H1 (cell line): ENCODE data around the gene OR8K5. TPM values are rescaled to one million over a fixed set of nuclear protein-coding genes. Genes with fewer than 3 reads are reported as not detected.

Experiments
- CTCF ChIA-PET: fragments of 300-600 bp; sonication (Branson Sonifier 250); formaldehyde crosslinking; loops from one replicate; lab custom pipeline; 2021; ENCODE audit not compliant: partially characterized antibody; lab: Charles Lee
- POLR2A ChIA-PET: fragments of 300-600 bp; sonication (Branson Sonifier 250); formaldehyde crosslinking; loops from one replicate; lab custom pipeline; 2021; ENCODE audit warnings: inconsistent platforms; ENCODE audit not compliant: partially characterized antibody; lab: Charles Lee
- DNase-seq, 2 experiments: peaks; one replicate each; pipeline versions ENCODE4 v3.0.0 to v3.0.0-alpha.2; 2010 to 2022; ENCODE audit warnings: low spot score in 2 of 2, low read depth in 1 of 2, mixed read lengths in 1 of 2
- FAIRE-seq: peaks from 2 replicates; lab custom pipeline; 2011; peaks lifted over from hg19 to GRCh38; lab: Jason Lieb, UNC
- H2AFZ ChIP-seq: 2 replicates; pipeline ENCODE4 v1.8.1; 2012; ENCODE audit warnings: low read length, inconsistent platforms
- H2AK5ac ChIP-seq: 2 replicates; pipeline ENCODE4 v1.6.1; 2013; ENCODE audit warnings: low read depth, low read length
- H2BK120ac ChIP-seq: replicated peaks from 2 replicates; pipeline ENCODE3; 2013; ENCODE audit warnings: low read depth, low read length, inconsistent platforms
- H2BK12ac ChIP-seq: 2 replicates; pipeline ENCODE4 v1.6.1; 2013; ENCODE audit warnings: low read depth, low read length
- H2BK15ac ChIP-seq: 2 replicates; pipeline ENCODE4 v1.6.1; 2013; ENCODE audit warnings: low read length
- H2BK20ac ChIP-seq: 2 replicates; pipeline ENCODE4 v1.6.1; 2013; ENCODE audit warnings: low read length
- H2BK5ac ChIP-seq: 2 replicates; pipeline ENCODE4 v1.6.1; 2013; ENCODE audit warnings: low read depth, low read length
- H3K14ac ChIP-seq: 2 replicates; pipeline ENCODE4 v1.6.1; 2013; ENCODE audit warnings: inconsistent platforms; ENCODE audit not compliant: insufficient read length
- H3K18ac ChIP-seq: 2 replicates; pipeline ENCODE4 v1.6.1; 2013; ENCODE audit warnings: low read length; ENCODE audit errors: extremely low read depth
- H3K23ac ChIP-seq: 2 replicates; pipeline ENCODE4 v1.6.1; 2013; ENCODE audit warnings: inconsistent platforms; ENCODE audit not compliant: insufficient read length
- H3K23me2 ChIP-seq: 2 replicates; pipeline ENCODE4 v1.6.1; 2013; ENCODE audit warnings: low read depth, low read length
- H3K27ac ChIP-seq: 2 replicates; pipeline ENCODE4 v1.6.1; 2011; ENCODE audit warnings: low read depth, low read length, inconsistent platforms
- H3K27me3 ChIP-seq, 4 experiments: replicated peaks in 1 of 4; 1 replicate in 1 of 4; 2 replicates in 3 of 4; pipeline versions ENCODE4 v1.6.1 to v1.8.1; 2011 to 2013; ENCODE audit warnings: low read length in 3 of 4, mild to moderate bottlenecking in 3 of 4, inconsistent platforms in 2 of 4, mixed read lengths in 2 of 4, moderate library complexity in 1 of 4; ENCODE audit not compliant: control insufficient read depth in 3 of 4, insufficient read depth in 3 of 4; ENCODE audit errors: extremely low read depth in 1 of 4
- H3K36me3 ChIP-seq, 4 experiments: 2 replicates each; pipeline versions ENCODE4 v1.6.1 to v1.8.1; 2011 to 2013; ENCODE audit warnings: mild to moderate bottlenecking in 4 of 4, low read length in 3 of 4, moderate library complexity in 2 of 4, control low read depth in 1 of 4, inconsistent platforms in 1 of 4; ENCODE audit not compliant: insufficient read depth in 4 of 4, control insufficient read depth in 2 of 4
- H3K4ac ChIP-seq: replicated peaks from 2 replicates; pipeline ENCODE3; 2013; ENCODE audit warnings: low read length, low read depth, mixed read lengths, inconsistent platforms; ENCODE audit not compliant: insufficient read length
- H3K4me1 ChIP-seq, 4 experiments: replicated peaks in 1 of 4; 1 replicate in 1 of 4; 2 replicates in 3 of 4; pipeline versions ENCODE4 v1.6.1 to v1.8.1; 2011 to 2013; ENCODE audit warnings: low read length in 3 of 4, inconsistent platforms in 2 of 4, mixed read lengths in 1 of 4; ENCODE audit not compliant: insufficient read depth in 4 of 4, control insufficient read depth in 3 of 4
- H3K4me2 ChIP-seq, 2 experiments: 2 replicates each; pipeline versions ENCODE4 v1.6.1 to v1.8.1; 2011 to 2013; ENCODE audit warnings: low read depth in 2 of 2, low read length in 2 of 2, control low read depth in 1 of 2, inconsistent platforms in 1 of 2, mild to moderate bottlenecking in 1 of 2; ENCODE audit not compliant: insufficient read depth in 1 of 2
- H3K4me3 ChIP-seq, 4 experiments: fragments of 200-600, 300-600 bp in 1 of 4; sonication (generic), shearing (Covaris generic), sonication (Bioruptor Twin) in 1 of 4; 2 replicates each; pipeline versions ENCODE4 v1.5.1 to v1.8.1; 2011 to 2016; ENCODE audit warnings: low read length in 4 of 4, low read depth in 3 of 4, control low read depth in 2 of 4, inconsistent platforms in 2 of 4, mild to moderate bottlenecking in 2 of 4, mixed read lengths in 1 of 4, moderate library complexity in 1 of 4; ENCODE audit not compliant: insufficient read depth in 2 of 4; ENCODE audit errors: extremely low read depth in 1 of 4
- H3K56ac ChIP-seq: replicated peaks from 2 replicates; pipeline ENCODE3; 2013; ENCODE audit warnings: low read depth, mild to moderate bottlenecking, mixed read lengths, low read length, inconsistent platforms; ENCODE audit not compliant: insufficient read length
- H3K79me1 ChIP-seq: 2 replicates; pipeline ENCODE4 v1.6.1; 2013; ENCODE audit warnings: low read depth, low read length, control low read depth
- H3K79me2 ChIP-seq, 2 experiments: 2 replicates each; pipeline versions ENCODE4 v1.6.1 to v1.8.1; 2012 to 2013; ENCODE audit warnings: low read length in 2 of 2, mild to moderate bottlenecking in 2 of 2, inconsistent platforms in 1 of 2; ENCODE audit not compliant: insufficient read depth in 2 of 2, control insufficient read depth in 1 of 2
- H3K9ac ChIP-seq, 4 experiments: replicated peaks in 1 of 4; 1 replicate in 1 of 4; 2 replicates in 3 of 4; pipeline versions ENCODE4 v1.6.1 to v1.8.1; 2011 to 2013; ENCODE audit warnings: low read depth in 3 of 4, low read length in 3 of 4, control low read depth in 2 of 4, mild to moderate bottlenecking in 2 of 4, moderate library complexity in 2 of 4, inconsistent platforms in 1 of 4; ENCODE audit errors: extremely low read depth in 1 of 4
- H3K9me3 ChIP-seq, 2 experiments: 2 replicates each; pipeline versions ENCODE4 v1.6.1 to v1.8.1; 2012 to 2013; ENCODE audit warnings: mild to moderate bottlenecking in 2 of 2, moderate library complexity in 2 of 2, control low read depth in 1 of 2, inconsistent platforms in 1 of 2, low read depth in 1 of 2, low read length in 1 of 2, mixed read lengths in 1 of 2; ENCODE audit not compliant: insufficient read depth in 2 of 2
- H4K20me1 ChIP-seq, 2 experiments: replicated peaks in 1 of 2; 2 replicates each; pipeline versions ENCODE3 to v1.8.1; 2011 to 2013; ENCODE audit warnings: inconsistent platforms in 2 of 2, low read length in 2 of 2, mild to moderate bottlenecking in 1 of 2; ENCODE audit not compliant: insufficient read depth in 2 of 2, control insufficient read depth in 1 of 2
- H4K5ac ChIP-seq: 2 replicates; pipeline ENCODE4 v1.6.1; 2013; ENCODE audit warnings: low read length, low read depth, mixed read lengths, inconsistent platforms; ENCODE audit not compliant: insufficient read length
- H4K8ac ChIP-seq: 2 replicates; pipeline ENCODE4 v1.8.0; 2013; ENCODE audit warnings: mild to moderate bottlenecking, moderate library complexity, low read length, inconsistent platforms; ENCODE audit not compliant: insufficient read depth; ENCODE audit errors: extremely low read depth
- H4K91ac ChIP-seq: replicated peaks from 2 replicates; pipeline ENCODE3; 2013; ENCODE audit warnings: low read length, mixed read lengths, inconsistent platforms; ENCODE audit not compliant: insufficient read length
- BCL11A ChIP-seq, 2 experiments: IDR thresholded peaks; one replicate each; pipeline ENCODE4 v1.6.1; 2011; ENCODE audit warnings: low read depth in 2 of 2, low read length in 2 of 2, mild to moderate bottlenecking in 2 of 2
- CTCF ChIP-seq, 3 experiments: IDR thresholded peaks; 1 replicate in 2 of 3; 2 replicates in 1 of 3; pipeline versions ENCODE4 v1.5.1 to v1.6.1; 2011; ENCODE audit warnings: low read length in 3 of 3, mild to moderate bottlenecking in 3 of 3, inconsistent platforms in 2 of 3, low read depth in 1 of 3, moderate library complexity in 1 of 3; ENCODE audit not compliant: insufficient read depth in 1 of 3; ENCODE audit errors: control extremely low read depth in 1 of 3
- JUN ChIP-seq: IDR thresholded peaks from 2 replicates; pipeline ENCODE4 v1.6.1; 2011; ENCODE audit warnings: low read depth, mild to moderate bottlenecking, improper control_type of control experiment, low read length
- KDM4A ChIP-seq: IDR thresholded peaks from one replicate; pipeline ENCODE4 v1.7.1; 2012; ENCODE audit warnings: low read depth, mild to moderate bottlenecking, moderate library complexity, low read length, inconsistent platforms; ENCODE audit not compliant: severe bottlenecking
- SP2 ChIP-seq: IDR thresholded peaks from 2 replicates; pipeline ENCODE4 v1.6.1; 2012; ENCODE audit warnings: mild to moderate bottlenecking, low read length, inconsistent platforms
- TAF7 ChIP-seq: optimal IDR thresholded peaks from 2 replicates; pipeline ENCODE3; 2011; ENCODE audit warnings: low read depth, mild to moderate bottlenecking, inconsistent platforms, low read length, moderate library complexity, borderline replicate concordance
- TCF12 ChIP-seq: IDR thresholded peaks from 2 replicates; pipeline ENCODE4 v1.6.1; 2011; ENCODE audit warnings: low read depth, mild to moderate bottlenecking, low read length
- USF2 ChIP-seq: IDR thresholded peaks from 2 replicates; pipeline ENCODE4 v1.6.1; 2011; ENCODE audit warnings: low read length, improper control_type of control experiment
- ZNF274 ChIP-seq: IDR thresholded peaks from 2 replicates; pipeline ENCODE4 v1.7.0; 2012; ENCODE audit warnings: low read length, borderline replicate concordance; ENCODE audit errors: extremely low read depth
- WGBS, 2 experiments: shearing (Covaris generic) in 1 of 2; methylation state at CpG; one replicate each; pipeline versions ENCODE4 v1.1.6 to v1.1.7; 2013 to 2015; ENCODE audit warnings: low lambda C conversion rate in 2 of 2, mixed read lengths in 2 of 2, inconsistent platforms in 1 of 2, low coverage in 1 of 2, missing lambda C conversion rate in 1 of 2; ENCODE audit not compliant: insufficient replicate concordance in 2 of 2, insufficient coverage in 1 of 2, insufficient read length in 1 of 2; ENCODE audit errors: extremely low coverage in 1 of 2, missing lambda C conversion rate in 1 of 2; 5-methylcytosine and 5-hydroxymethylcytosine counted together
- long read RNA-seq, 2 experiments: library from RNA in 1 of 2; library from capped mRNA in 1 of 2; stranded (forward); transcript quantifications; one replicate each; pipeline ENCODE4 v2.0.0, GENCODE V29; 2021; ENCODE audit warnings: inconsistent platforms in 1 of 2
- polyA minus RNA-seq, 3 experiments: library from RNA; depleted of rRNA, polyadenylated mRNA; stranded (reverse); fragments of >200 nt; gene quantifications; 1 replicate in 2 of 3; 2 replicates in 1 of 3; pipeline ENCODE4 v1.2.3, GENCODE V29; 2011
- polyA plus RNA-seq, 7 experiments: library from polyadenylated mRNA; depleted of rRNA in 3 of 7; stranded (reverse) in 5 of 7; unstranded in 2 of 7; fragments of >200 nt in 5 of 7; fragments of 200-250 nt in 2 of 7; gene quantifications; 1 replicate in 5 of 7; 2 replicates in 1 of 7; 4 replicates in 1 of 7; pipeline versions ENCODE4 v1.2.1 to v1.2.3, GENCODE V29; 2011 to 2013; ENCODE audit warnings: missing spikeins in 2 of 7, mixed read lengths in 2 of 7
- total RNA-seq: library from RNA; stranded (reverse); fragmentation: NEBNext Ultra II Directional; extraction: Animal tissue kit (Norgen Biotek cat#: 25700); gene quantifications from 2 replicates; pipeline ENCODE4 v1.2.1, GENCODE V29; 2021

Gene OR8K5
- total RNA-seq (not detected in 2 replicates), polyA plus RNA-seq (2011; rRNA removed) (not detected in 2 replicates), polyA minus RNA-seq (2011; rRNA and poly(A)+ RNA removed) (not detected in 2 replicates)
- not detected for polyA plus RNA-seq (2011; cell fraction: cytosol; rRNA removed)
- not detected for polyA plus RNA-seq (2011; cell fraction: nucleus; rRNA removed)
- not detected in 4 replicates for polyA plus RNA-seq (2012, experiment 1 of 2)
- not detected for polyA plus RNA-seq (2012, experiment 2 of 2)
- polyA plus RNA-seq (2013, experiment 1 of 2): not detected
- polyA plus RNA-seq (2013, experiment 2 of 2): not detected
- polyA minus RNA-seq (2011; cell fraction: cytosol; rRNA and poly(A)+ RNA removed): not detected
- not detected for polyA minus RNA-seq (2011; cell fraction: nucleus; rRNA and poly(A)+ RNA removed)
- long read RNA-seq, experiment 1: 0 reads
- long read RNA-seq, experiment 2: 0 reads

- Histone ChIP-seq H3K56ac (no peak within 1 kb of the TSS), H2BK15ac (no peak within 1 kb of the TSS), H3K79me1 (no peaks in the 10 kb centered on the region), H3K23ac (no peak within 1 kb of the TSS), H3K14ac (no peak within 1 kb of the TSS), H3K4me1 (no peaks in the 10 kb centered on the region), H2BK12ac (no peak within 1 kb of the TSS), H3K9me3 (peaks cover 0 to 7% of the 10 kb centered on the region in 2 experiments; a peak in 1 of 4 replicates), H3K4ac (no peak within 1 kb of the TSS), H3K23me2 (no peaks in the 10 kb centered on the region), H3K36me3 (no peaks in the 10 kb centered on the region; a peak in 1 of 8 replicates), H3K4me2 (no peak within 1 kb of the TSS), H3K18ac (no peak within 1 kb of the TSS), H3K9ac (no peak within 1 kb of the TSS), H3K4me3 (no peak within 1 kb of the TSS), H2AK5ac (no peak within 1 kb of the TSS), H4K91ac (no peak within 1 kb of the TSS), H2BK120ac (no peak within 1 kb of the TSS), H4K8ac (no peak within 1 kb of the TSS), H2BK20ac (no peak within 1 kb of the TSS), H2BK5ac (no peak within 1 kb of the TSS), H3K27me3 (no peaks in the 10 kb centered on the region), H3K27ac (no peak within 1 kb of the TSS), H2AFZ (no peak within 1 kb of the TSS), H3K79me2 (no peaks in the 10 kb centered on the region), H4K5ac (no peak within 1 kb of the TSS), H4K20me1 (no peaks in the 10 kb centered on the region)
- DNase-seq: no peak
- no peak for FAIRE-seq
- POLR2A ChIA-PET: no interaction called here
- WGBS, 2 experiments: 90% methylated on average over 3 of the region's 3 CpGs; no CpG with 5 or more reads in 1 of the 2 experiments
- CTCF ChIA-PET: no interaction called here
- TF ChIP-seq JUN: no peak
- no peak for TF ChIP-seq TAF7
- no peak for TF ChIP-seq CTCF (IDR thresholded peaks at IDR 0.05; ENCODE audit: control extremely low read depth in 1 of 3, insufficient read depth in 1 of 3, low read depth in 1 of 3, low read length in 3 of 3)
- no peak for TF ChIP-seq ZNF274
- TF ChIP-seq BCL11A (IDR thresholded peaks at IDR 0.05; ENCODE audit: low read depth in 2 of 2, low read length in 2 of 2): no peak
- no peak for TF ChIP-seq USF2
- no peak for TF ChIP-seq SP2
- no peak for TF ChIP-seq KDM4A
- TF ChIP-seq TCF12: no peak
Measured at GRCh38 chr11:56160217-56160616, at the start of gene OR8K5. Gene OR8K5, minus strand, starts transcription at chr11:56160317. Its CDS starts 0 bp downstream, at chr11:56160317.
